Heart left ventricle (tissue), 16 donors: ENCODE data around the gene MCTP1. TPM values are rescaled to one million over a fixed set of nuclear protein-coding genes. Genes with fewer than 3 reads are reported as not detected.

Source experiments
- ATAC-seq, 4 donors: fragments of 200-7000 bp; cut with Tn5 transposase; one replicate each; pipeline ENCODE4 v1.9.1; 2020 to 2022; ENCODE audit warnings: moderate library complexity in 4 of 4, mild to moderate bottlenecking in 3 of 4, moderate number of reproducible peaks in 1 of 4
- DNase-seq, 5 donors: peaks; one replicate each; pipeline ENCODE4 v3.0.0-alpha.2; 2020
- H3K27ac ChIP-seq, 12 donors: fragments of 200-600 bp; sonication (generic) in 4 of 12; one replicate each; pipeline versions ENCODE4 v1.5.0 to v1.8.0; 2016 to 2022; ENCODE audit warnings: mild to moderate bottlenecking in 2 of 12
- H3K27me3 ChIP-seq, 9 donors: fragments of 200-600 bp; sonication (generic) in 2 of 9; one replicate each; pipeline versions ENCODE4 v1.5.1 to v1.8.0; 2016 to 2022; ENCODE audit warnings: mild to moderate bottlenecking in 3 of 9
- H3K36me3 ChIP-seq, 9 donors: fragments of 200-600 bp; sonication (generic) in 2 of 9; one replicate each; pipeline versions ENCODE4 v1.5.0 to v1.8.0; 2018 to 2022; ENCODE audit warnings: mild to moderate bottlenecking in 2 of 9
- H3K4me1 ChIP-seq, 12 donors: fragments of 200-600 bp; sonication (generic) in 4 of 12; one replicate each; pipeline versions ENCODE4 v1.5.0 to v1.8.0; 2016 to 2022; ENCODE audit warnings: mild to moderate bottlenecking in 3 of 12
- H3K4me3 ChIP-seq, 12 donors: fragments of 200-600 bp; sonication (generic) in 4 of 12; one replicate each; pipeline versions ENCODE4 v1.5.0 to v1.8.0; 2017 to 2022; ENCODE audit warnings: mild to moderate bottlenecking in 9 of 12, moderate library complexity in 4 of 12
- H3K9me3 ChIP-seq, 12 donors: fragments of 200-600 bp; sonication (generic) in 4 of 12; one replicate each; pipeline versions ENCODE4 v1.5.0 to v1.8.0; 2016 to 2022; ENCODE audit warnings: mild to moderate bottlenecking in 1 of 12
- POLR2A ChIP-seq, 2 donors: fragments of 450-650 bp; IDR thresholded peaks; one replicate each; pipeline ENCODE4 v1.6.1; 2017; ENCODE audit warnings: antibody characterized with exemption in 2 of 2, mild to moderate bottlenecking in 2 of 2, moderate library complexity in 2 of 2
- WGBS, 4 donors: extraction: QIAGEN DNeasy Blood & Tissue Kit in 2 of 4; methylation state at CpG; one replicate each; pipeline versions ENCODE4 v1.1.5 to v1.1.7; 2013 to 2018; 5-methylcytosine and 5-hydroxymethylcytosine counted together
- intact Hi-C, 10 donors: fragments of 100-400 bp; cut with DNase I; formaldehyde crosslinking; loops; one replicate each; pipeline versions ENCODE4 v1.11.1 to v1.14.2; 2022
- polyA plus RNA-seq, 2 donors: library from polyadenylated mRNA; stranded (reverse); fragments of 200-250 nt; gene quantifications; one replicate each; pipeline ENCODE4 v1.2.3, GENCODE V29; 2013
- total RNA-seq, 9 donors: library from RNA; depleted of rRNA in 2 of 9; stranded (reverse); fragments of >200 nt in 2 of 9; fragmentation: NEBNext Ultra II Directional in 3 of 9; extraction: Animal tissue kit (Norgen Biotek cat#: 25700) in 3 of 9; gene quantifications; one replicate each; pipeline versions ENCODE4 v1.1.0 to v1.2.4, GENCODE V29; 2016 to 2023
- TF ChIP-seq, protein P1 (sequence below), 12 donors: fragments of 200-600 bp; sonication (generic) in 4 of 12; IDR thresholded peaks; one replicate each; pipeline versions ENCODE4 v1.5.0 to v1.8.0; 2018 to 2022; ENCODE audit warnings: antibody characterized with exemption in 12 of 12, mild to moderate bottlenecking in 5 of 12
- donor health status: ischemic (EF 13 %, LVEDD 7.1; RV severe dilation, severe dysfunction).
- donor health status: healthy with polysubstance abuse.
- donor health status: DM: no; HTN: yes; CAD: no.
- donor health status: DM: no; HTN: no; CAD: no.
- donor health status: ischemic (EF 25% LVEDD 6.9; RV normal size, moderate dysfunction).
- donor health status: ischemic (EF 25% LVEDD 5.7; RV mildly dilated, moderate dysfunction).
- donor health status: healthy.
- donor health status: DM: yes; HTN: yes; CAD: no.
- donor health status: ischemic (EF 35%, LVEDD 5.7; RV mildly dilated, moderate dysfunction).
- donor health status: nonischemic (EF 11% LVEDD 7.7; RV severe dilation, severe dysfunction).
- donor health status: DM: yes; HTN: yes; CAD: no.
- donor health status: PGD.
- donor health status: ischemic (EF 29% LVEDD 5.4; RV normal size, mild dysfunction).
- donor health status: nonischemic (EF 23%, LVEDD 6.1; RV moderate dilation, normal function).

The MCTP1 gene
- total and polyA plus RNA-seq, 11 donors, result 0.91 to 28.4 (median 6.1) TPM

DNA sequence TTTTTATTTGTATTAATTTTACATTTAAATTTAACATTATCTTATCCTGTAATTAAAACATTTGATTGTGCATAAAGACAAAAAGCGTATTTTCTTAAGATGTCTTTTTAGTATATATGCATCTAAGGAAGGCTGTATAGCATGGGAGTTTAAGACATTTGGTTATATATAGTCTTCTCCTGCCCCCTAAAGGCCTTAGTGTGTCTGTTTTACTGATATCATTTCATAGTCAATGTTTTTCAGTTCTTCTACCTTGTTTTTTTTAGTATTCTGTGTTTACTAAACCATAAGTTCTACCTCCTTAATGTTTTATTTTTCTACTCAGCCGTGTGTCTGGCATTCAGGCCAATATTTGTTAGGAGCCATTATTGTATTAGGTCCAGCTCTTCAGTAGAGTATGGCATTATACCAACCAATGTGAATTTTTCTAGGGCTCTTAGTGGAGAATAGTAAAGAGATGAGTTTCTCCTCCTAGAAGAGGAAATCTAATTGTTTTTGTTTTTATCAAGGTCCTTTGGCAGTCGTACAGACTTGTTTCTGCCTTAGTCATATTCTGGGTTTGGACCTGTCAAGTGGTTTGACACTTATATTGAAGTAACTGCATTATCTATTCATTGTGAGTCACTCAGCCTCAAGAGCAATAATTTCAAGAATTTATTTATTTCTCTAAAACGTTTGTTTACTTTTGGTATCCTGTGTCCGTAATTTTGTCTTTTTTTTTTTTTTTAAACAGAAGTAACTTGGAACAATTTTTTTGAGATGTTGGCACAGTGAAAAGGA is 591.7 kb downstream of the MCTP1 start:
- DNase-seq (no peak), ATAC-seq (peak in 3 of 4 donors; percentile 53 to 76 (median 55))
- intact Hi-C loops, result loop anchor here in 4 of 10 donors (5.0 to 10.0 kb wide), 2 partner anchors 166 to 168 kb away; no protein-coding TSS in a partner anchor
- TF ChIP-seq POLR2A (IDR thresholded peaks at IDR 0.05), result no peak
- TF ChIP-seq, protein P1, sequence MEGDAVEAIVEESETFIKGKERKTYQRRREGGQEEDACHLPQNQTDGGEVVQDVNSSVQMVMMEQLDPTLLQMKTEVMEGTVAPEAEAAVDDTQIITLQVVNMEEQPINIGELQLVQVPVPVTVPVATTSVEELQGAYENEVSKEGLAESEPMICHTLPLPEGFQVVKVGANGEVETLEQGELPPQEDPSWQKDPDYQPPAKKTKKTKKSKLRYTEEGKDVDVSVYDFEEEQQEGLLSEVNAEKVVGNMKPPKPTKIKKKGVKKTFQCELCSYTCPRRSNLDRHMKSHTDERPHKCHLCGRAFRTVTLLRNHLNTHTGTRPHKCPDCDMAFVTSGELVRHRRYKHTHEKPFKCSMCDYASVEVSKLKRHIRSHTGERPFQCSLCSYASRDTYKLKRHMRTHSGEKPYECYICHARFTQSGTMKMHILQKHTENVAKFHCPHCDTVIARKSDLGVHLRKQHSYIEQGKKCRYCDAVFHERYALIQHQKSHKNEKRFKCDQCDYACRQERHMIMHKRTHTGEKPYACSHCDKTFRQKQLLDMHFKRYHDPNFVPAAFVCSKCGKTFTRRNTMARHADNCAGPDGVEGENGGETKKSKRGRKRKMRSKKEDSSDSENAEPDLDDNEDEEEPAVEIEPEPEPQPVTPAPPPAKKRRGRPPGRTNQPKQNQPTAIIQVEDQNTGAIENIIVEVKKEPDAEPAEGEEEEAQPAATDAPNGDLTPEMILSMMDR (IDR thresholded peaks at IDR 0.05), result peak; percentile 6 to 53 (median 36)
- Histone ChIP-seq H3K4me1 (peaks cover 0 to 16% (median 3%) of the 10 kb centered on the region in 12 donors), H3K27me3 (no peaks in the 10 kb centered on the region), H3K9me3 (no peaks in the 10 kb centered on the region), H3K4me3 (no peak overlapping the region), H3K27ac (no peak overlapping the region), H3K36me3 (peaks cover 0 to 39% (median 16%) of the 10 kb centered on the region in 9 donors)
- WGBS, 4 donors, result 37 to 46% (median 42%) methylated on average over 5 of the region's 5 CpGs

DNA sequence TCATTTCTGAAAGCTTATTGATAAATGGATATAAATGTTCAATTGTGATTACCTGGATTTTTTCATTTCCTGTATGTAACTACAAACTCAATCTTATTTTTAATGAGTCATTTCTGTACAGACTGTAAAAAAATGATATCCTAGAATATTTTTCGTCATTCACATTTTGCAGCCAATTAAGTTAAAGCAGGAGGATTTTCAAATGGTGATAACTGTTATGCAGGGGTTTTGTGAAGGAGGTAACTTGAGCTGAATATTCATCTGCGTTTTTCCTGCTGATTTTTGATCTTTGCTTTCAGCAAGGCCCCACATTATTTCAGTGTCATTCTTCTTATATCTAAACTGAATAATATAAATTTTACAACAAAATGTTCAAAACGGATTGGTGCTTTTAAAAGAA is 592.3 kb downstream of the MCTP1 start:
- Histone ChIP-seq H3K4me3 (no peak overlapping the region), H3K27me3 (no peaks in the 10 kb centered on the region), H3K36me3 (peaks cover 0 to 41% (median 17%) of the 10 kb centered on the region in 9 donors), H3K27ac (no peak overlapping the region), H3K9me3 (no peaks in the 10 kb centered on the region), H3K4me1 (peaks cover 0 to 16% (median 3%) of the 10 kb centered on the region in 12 donors)
- TF ChIP-seq POLR2A (IDR thresholded peaks at IDR 0.05), result no peak
- TF ChIP-seq, protein P1 (IDR thresholded peaks at IDR 0.05), result no peak
- DNase-seq (no peak), ATAC-seq (no peak)
- 82 to 85% (median 83%) methylated on average over 3 of the region's 3 CpGs for WGBS, 4 donors
- intact Hi-C loops, result loop anchor here in 4 of 10 donors (5.0 to 10.0 kb wide), 2 partner anchors 165 to 168 kb away; no protein-coding TSS in a partner anchor

DNA sequence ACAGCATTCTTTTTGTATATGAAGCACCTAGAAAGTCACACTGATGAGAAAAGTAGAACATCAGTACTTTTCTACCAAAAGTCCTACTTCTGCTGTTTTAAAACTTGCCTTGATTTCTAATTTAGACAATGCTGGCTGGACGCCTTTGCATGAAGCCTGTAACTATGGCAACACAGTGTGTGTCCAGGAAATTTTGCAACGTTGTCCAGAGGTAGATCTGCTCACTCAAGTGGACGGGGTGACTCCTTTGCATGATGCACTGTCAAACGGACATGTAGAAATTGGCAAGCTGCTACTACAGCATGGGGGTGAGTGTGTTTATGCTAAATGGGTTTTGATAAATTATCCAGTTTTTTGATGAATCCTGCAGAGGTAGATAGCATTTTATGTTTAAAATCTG is 592.9 kb downstream of the MCTP1 start:
- ATAC-seq (peak in 2 of 4 donors; percentile 47 to 62), DNase-seq (no peak)
- Histone ChIP-seq H3K4me1 (peaks cover 0 to 16% (median 3%) of the 10 kb centered on the region in 12 donors), H3K27me3 (no peaks in the 10 kb centered on the region), H3K36me3 (peaks cover 0 to 46% (median 23%) of the 10 kb centered on the region in 9 donors), H3K9me3 (no peaks in the 10 kb centered on the region), H3K4me3 (no peak overlapping the region), H3K27ac (no peak overlapping the region)
- intact Hi-C loops, result loop anchor here in 4 of 10 donors (5.0 to 10.0 kb wide), 2 partner anchors 165 to 167 kb away; no protein-coding TSS in a partner anchor
- 20 to 36% (median 26%) methylated on average over 4 of the region's 4 CpGs for WGBS, 4 donors
- TF ChIP-seq POLR2A (IDR thresholded peaks at IDR 0.05), result no peak

DNA sequence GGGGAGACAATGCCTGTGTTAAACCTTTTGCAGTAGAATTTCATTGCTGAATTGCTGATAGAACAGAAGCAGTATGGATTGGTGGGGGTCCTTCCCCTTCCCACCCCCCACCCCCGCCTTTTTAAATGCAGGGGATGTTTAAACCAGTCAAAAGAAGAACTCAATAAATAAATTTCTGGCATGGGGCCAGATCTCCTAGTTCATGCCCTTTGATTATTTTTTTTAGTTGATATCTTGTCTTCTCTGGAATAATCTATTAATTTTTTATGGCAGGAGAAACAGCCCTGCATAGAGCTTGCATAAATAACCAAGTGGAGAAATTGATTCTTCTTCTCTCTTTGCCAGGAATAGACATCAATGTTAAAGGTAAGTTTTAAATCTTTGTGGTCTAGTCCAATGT is 593.6 kb downstream of the MCTP1 start:
- Histone ChIP-seq H3K36me3 (peaks cover 0 to 51% (median 30%) of the 10 kb centered on the region in 9 donors), H3K27me3 (no peaks in the 10 kb centered on the region), H3K9me3 (no peaks in the 10 kb centered on the region), H3K4me1 (peaks cover 0 to 16% (median 3%) of the 10 kb centered on the region in 12 donors), H3K27ac (no peak overlapping the region), H3K4me3 (no peak overlapping the region)
- WGBS, 4 donors, result 80 to 100% (median 96%) methylated on average over 1 of the region's 1 CpG
- DNase-seq (no peak), ATAC-seq (no peak)
- intact Hi-C loops, result loop anchor here in 4 of 10 donors (5.0 to 10.0 kb wide), 2 partner anchors 164 to 166 kb away; no protein-coding TSS in a partner anchor
- TF ChIP-seq POLR2A (IDR thresholded peaks at IDR 0.05), result no peak
- TF ChIP-seq, protein P1 (IDR thresholded peaks at IDR 0.05), result no peak
